Stimulated activated CD4-positive, alpha-beta T cell treated with anti-CD3 and anti-CD28 coated beads, Interleukin-1b, Interleukin-23, amount 100 ng/mL, for 1 hour (primary cell): ENCODE data around the gene PPP1R1B.

Source experiments
- DNase-seq, 2 donors: peaks; one replicate each; pipeline ENCODE4 v3.0.0-alpha.2; 2020; ENCODE audit warnings: low read depth in 2 of 2

The PPP1R1B gene

DNA sequence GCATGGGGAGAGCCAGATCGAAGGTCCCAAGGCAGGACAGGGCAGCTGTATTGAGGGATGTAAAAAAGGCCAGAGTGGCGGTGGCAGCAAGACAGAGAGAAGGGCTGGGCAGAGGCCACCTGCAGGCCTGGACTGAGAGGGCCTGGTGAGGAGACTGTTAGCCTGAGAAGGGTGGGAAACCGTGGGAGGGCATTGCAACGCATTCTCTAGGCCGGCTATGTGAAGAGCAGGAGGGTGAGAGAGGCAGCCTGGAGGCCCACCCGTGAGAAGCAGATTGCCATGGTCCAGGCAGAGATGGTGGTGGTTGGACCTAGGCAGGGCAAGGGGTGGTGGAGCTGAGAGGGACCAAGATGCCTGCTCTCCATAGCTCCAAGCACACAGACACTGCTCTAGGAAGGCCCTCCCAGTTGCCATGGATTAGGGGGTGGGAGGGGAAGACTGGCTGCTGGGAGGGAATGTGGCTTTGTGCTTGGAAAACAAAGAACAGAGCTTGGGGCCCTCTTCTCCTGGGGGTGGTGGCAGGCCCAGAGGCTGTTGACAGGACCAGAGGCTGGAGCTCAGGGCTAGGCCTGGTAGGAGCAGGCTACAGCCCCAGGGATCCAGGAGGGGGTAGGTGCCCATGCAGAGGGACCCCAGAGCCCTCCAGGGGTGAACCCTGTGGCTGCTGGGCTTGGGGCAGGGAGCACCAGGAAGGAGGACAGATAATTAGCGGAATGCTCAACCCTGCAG, 26.0 kb downstream of the PPP1R1B start:
- no peak for DNase-seq

DNA sequence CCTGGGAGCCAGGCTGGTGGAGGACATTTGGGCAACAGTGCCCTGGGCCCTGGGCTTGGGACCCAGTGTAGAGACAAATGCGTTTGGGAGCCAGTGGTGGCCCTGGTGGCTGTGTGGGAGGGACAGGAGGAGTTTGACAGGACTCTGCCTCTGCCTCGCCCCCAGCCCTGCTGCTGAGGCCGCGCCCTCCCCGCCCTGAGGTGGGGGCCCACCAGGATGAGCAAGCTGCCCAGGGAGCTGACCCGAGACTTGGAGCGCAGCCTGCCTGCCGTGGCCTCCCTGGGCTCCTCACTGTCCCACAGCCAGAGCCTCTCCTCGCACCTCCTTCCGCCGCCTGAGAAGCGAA, 26.5 kb downstream of the PPP1R1B start:
- no peak for DNase-seq

DNA sequence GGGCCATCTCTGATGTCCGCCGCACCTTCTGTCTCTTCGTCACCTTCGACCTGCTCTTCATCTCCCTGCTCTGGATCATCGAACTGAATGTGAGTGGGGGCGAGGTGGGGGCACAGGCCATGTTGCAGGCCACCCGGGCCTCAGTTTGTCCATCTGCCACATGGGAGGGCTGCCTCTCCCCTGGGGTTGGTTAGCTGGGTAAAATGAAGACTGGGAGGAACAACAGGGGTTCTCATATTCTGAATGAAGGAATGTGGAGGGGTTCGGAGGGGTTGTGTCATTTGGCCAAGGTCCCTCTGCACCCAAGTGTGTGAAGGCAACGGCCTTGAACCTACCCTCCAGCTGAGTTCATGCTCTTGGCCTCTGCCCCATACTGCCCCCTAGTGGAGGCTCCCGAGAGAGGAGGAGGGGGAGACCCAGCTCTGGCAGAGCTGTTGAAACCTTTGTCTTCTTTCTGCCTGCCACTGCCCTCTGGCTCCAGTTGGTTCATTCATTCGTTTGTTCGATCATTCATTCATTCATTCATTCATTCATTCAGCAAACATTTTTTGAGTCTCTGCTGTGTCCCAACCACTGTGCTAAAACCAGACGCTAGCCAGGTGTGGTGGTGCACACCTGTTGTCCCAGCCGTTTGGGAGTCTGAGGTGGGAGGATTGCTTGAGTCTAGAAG, 27.0 kb downstream of the PPP1R1B start:
- DNase-seq = peak; percentile 60 to 78

DNA sequence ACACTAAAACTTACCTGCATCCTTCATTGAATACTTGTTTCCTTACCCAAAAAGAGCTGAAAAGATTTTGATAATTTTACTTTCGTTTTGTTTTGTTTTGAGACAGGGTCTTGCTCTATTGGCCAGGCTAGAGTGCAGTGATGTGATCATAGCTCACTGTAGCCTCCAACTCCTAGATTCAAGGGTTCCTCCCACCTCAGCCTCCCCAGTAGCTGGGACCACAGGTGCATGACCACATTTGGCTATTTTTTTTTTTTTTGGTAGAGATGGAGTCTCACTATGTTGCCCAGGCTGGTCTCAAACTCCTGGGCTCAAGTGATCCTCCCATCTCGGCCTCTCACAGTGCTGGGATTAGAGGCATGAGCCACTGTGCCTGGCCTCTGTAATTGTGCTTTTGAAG, 28.4 kb downstream of the PPP1R1B start:
- DNase-seq = no peak

DNA sequence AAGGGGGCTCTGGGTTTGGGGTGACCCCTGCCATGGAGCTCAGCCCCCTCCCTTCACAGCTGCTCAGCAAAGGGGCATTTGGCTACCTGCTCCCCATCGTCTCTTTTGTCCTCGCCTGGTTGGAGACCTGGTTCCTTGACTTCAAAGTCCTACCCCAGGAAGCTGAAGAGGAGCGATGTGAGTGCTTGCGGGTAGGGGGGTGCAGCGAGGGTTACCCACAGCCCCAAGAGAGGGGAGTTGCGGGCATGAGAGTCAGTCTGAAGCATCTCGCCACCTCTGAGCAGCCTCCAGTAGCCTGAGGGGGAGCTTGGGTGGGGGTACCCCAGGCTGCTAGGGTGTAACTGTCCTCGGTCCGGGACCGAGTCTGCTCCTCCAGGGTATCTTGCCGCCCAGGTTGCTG, 31.6 kb downstream of the PPP1R1B start:
- no peak for DNase-seq

DNA sequence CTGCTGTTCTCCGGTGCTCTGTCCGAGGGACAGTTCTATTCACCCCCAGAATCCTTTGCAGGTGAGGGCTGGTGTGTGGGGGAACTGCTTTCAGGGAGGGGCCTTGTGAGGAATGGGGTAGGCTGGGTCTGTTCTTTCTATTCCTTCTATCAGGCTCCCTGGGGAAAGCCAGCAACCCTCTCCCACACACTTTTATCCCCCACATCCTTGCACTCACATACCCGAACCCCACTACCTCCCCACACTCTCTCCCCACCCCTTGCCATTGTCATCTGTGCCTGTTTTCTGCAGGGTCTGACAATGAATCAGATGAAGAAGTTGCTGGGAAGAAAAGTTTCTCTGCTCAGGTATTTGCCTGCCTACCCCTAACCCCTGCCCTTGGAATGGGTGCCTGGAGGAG, 32.0 kb downstream of the PPP1R1B start:
- no peak for DNase-seq

DNA sequence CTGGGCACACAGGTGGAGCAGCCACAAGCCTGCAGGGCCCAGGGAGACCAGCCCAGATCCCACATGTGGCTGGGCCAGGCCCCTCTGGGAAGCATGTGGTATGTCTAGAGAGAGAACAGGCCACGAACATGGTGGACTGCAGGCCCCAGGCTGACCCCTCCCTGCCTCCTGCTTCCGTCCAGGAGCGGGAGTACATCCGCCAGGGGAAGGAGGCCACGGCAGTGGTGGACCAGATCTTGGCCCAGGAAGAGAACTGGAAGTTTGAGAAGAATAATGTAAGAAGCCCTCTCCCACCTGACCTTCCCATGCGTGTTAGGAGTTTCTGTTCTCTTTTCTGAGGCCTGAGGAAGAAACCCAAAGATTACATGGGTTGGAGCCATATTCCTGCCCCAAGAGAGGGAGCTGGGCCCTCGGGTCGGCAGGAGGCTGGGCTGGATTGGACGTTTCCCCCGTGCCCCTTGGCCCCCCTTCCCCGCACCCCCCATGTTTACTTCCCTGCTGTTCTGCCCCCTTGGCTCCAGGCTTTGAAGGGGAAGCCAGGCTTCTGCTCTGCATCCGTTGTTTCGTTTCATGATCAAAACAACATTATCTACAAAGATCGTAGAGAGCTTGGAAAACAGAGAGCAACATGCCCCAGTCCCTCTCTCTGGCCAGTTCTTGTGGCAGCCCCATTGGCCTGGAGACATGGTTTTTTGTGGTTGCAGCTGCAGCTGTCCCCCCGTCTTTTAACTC, 32.7 kb downstream of the PPP1R1B start:
- no peak for DNase-seq

DNA sequence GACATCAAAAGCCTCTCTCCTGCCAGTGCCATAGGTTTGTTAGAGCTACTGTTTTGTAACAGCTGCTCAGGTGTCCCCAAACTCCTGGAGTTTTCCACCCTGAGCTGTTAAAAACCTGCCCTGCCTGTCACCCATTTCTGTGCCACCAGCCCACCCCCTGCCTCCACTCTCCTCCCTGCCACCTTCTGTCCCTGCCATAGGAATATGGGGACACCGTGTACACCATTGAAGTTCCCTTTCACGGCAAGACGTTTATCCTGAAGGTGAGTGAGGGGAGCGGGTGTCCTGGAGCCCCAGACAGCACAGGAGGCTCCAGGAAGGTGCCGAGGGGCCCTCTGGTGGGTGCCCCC, 33.2 kb downstream of the PPP1R1B start:
- DNase-seq = no peak

DNA sequence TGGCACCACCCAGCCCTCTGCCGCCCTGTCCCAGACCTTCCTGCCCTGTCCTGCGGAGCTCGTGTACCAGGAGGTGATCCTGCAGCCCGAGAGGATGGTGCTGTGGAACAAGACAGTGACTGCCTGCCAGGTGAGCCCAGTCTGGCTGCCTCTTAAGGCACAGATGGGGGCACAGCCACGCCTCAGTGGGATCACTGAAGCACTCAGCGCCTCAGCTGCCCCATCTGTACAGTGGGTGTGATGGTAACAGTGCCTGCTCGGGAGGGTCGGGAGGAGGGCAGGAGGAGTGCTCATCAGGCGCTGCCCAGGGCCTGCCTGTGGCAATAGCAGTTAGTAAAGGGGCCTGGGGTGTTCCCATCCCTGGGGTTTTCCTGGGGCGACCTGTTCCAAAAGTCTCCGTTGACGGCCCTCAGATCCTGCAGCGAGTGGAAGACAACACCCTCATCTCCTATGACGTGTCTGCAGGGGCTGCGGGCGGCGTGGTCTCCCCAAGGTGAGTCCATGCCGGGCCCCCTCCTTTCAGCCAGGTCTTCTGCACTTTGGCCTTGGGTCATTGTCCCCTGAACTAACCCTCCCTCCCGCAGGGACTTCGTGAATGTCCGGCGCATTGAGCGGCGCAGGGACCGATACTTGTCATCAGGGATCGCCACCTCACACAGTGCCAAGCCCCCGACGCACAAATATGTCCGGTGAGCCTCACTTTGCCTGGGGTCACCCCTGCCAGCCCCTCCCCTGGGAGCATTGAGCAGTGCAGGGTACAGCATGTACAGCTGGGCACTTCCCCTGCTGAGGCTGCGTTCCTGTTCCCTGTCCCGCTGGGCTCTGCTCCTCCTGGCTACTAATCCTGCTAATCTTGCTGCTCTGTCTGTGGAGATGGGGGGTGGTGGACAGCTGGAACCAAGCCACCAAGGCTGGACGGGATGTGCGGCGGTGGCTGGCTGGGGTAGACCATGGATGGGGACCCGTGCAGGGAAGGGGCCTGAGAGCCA, 33.9 kb downstream of the PPP1R1B start:
- no peak for DNase-seq

DNA sequence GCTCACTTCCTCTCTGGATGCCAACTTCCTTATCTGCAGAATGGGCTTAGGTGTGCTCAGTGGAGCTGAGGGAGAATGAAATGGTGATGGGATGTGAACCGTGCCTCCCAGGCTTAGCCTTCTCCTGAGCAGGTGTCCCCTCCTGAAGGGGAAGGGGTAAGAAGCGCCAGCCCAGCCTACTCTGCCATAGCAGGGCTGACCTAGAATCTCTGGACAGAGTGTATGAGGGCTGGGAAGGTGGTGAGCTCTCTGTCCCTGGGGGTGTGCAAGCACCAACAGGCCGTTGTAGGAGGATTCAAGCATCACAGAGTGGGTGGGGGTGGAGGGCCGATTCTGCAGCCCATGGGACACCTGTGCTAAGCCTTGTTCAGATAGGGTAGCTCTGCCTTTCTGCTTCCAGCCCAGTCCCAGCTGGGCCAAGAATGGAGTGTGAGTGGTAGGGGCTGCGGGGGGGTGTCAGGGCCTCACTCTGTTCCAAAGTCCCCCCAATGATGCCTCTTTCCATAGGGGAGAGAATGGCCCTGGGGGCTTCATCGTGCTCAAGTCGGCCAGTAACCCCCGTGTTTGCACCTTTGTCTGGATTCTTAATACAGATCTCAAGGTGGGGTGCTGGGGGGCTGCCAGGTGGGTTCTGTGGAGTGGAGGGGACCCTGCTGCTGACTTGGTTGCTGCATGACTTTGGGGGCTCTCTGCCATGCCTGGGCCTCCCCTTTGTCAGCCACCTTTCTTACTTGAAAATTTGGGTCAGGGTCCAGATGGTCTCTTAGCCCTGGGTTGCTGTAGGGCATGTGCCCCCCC, 35.2 kb downstream of the PPP1R1B start:
- no peak for DNase-seq

DNA sequence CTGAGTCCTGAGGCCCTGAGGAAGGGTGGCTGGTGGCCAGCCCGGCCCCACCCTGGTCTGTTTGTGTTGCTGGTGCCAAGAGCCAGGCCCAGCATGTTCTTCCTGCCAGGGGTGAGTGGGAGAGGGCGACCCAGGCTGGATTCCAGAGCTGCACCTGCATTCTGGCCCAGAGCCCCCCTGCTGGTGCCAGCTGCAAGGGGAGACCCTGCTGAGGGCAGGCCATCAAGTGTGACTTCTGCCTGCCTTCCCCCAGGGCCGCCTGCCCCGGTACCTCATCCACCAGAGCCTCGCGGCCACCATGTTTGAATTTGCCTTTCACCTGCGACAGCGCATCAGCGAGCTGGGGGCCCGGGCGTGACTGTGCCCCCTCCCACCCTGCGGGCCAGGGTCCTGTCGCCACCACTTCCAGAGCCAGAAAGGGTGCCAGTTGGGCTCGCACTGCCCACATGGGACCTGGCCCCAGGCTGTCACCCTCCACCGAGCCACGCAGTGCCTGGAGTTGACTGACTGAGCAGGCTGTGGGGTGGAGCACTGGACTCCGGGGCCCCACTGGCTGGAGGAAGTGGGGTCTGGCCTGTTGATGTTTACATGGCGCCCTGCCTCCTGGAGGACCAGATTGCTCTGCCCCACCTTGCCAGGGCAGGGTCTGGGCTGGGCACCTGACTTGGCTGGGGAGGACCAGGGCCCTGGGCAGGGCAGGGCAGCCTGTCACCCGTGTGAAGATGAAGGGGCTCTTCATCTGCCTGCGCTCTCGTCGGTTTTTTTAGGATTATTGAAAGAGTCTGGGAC, 36.0 kb downstream of the PPP1R1B start:
- no peak for DNase-seq

DNA sequence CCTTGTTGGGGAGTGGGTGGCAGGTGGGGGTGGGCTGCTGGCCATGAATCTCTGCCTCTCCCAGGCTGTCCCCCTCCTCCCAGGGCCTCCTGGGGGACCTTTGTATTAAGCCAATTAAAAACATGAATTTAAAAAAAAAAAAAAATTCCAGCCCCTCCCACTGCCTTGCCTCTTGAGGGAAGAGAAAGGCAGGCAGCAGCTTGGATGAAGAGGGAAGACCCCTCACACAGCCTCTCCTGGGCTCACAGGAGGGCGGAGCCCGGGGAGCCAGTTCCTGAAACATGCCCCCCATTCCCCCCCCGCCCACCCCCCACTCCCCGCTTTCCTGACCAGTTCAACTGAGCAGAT, 36.6 kb downstream of the PPP1R1B start:
- DNase-seq = no peak

DNA sequence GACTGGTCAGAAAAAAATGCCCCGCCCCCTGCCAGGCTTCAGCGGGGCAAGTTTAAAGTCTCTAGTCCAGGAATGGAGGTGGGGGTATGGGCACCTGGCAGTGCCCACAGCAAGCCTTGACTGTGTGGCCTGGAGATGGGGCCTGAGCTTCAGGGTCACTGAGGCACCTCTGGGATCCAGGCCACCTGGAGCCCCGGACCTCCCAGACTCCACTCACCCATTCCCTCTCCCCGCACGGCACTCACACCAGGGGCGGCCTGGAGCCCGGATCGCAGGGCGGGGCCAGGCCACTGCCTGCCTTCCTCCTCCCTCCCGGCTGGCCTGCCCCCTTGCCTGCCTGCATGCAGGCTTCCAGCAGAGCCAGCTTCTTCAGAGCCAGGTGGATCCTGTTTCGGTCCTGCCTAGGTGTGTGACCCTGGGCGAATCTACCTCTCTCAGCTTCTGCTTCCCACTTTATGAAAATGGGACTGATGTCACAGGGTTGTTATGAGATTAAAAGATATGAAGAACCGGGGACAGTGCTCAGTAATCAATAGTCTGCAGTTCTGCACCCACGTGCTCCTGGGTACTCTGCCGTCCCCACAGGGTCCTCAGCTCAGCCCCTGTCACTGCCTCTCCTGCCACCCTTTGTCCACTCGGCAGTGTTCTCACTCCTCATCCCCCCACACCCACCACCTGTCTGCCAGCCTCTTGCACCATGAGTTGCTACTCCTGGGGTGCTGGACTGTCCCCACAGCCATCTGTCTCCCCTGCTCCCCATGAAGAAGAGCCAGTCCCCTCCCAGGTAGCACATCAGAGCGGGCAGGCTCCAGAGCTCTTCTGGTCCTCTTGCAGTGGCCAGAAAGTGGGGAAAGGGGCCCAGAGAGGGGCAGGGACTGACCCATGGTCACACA, 37.2 kb downstream of the PPP1R1B start:
- DNase-seq = no peak

DNA sequence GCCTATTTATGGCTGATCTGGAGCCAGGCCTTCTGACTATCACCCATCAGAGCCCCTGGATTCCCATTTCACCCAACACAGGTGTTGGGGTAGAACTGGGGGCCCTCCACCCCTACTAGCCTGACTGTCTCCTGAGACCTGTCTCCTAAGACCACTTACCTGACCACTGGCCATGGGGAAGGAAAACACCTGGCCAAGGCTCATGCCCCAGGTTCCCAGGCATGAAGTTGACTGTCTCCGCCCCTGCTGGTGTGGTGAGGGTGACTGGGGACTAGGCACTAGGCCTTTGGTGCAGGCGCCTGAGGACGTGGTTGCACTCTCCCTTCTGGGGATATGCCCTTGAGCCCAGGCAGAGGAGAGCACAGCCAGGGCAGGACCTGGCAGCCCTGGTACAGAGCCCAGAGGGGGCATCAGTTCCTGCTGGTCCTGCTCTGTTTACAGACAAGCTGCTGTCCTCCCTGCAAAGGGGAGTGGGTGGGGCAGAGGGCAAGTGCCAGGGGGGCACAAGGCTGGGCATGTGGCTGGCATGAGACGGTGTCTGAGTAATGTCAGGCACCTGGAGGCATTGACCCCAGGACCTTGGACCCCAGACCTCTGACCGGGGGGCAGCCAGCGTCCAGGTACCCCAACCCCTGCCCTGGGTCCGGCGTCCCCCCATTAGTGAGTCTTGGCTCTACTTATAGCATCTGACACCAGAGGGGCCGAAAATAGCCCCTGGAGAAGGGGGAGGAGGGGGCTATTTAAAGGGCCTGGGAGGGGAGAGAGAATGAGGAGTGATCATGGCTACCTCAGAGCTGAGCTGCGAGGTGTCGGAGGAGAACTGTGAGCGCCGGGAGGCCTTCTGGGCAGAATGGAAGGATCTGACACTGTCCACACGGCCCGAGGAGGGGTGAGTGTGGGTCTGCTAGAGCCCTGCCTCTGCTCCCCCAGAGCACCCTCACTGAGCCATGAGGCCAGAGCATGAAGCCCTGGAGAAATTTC, 38.1 kb downstream of the PPP1R1B start, which contains the start of gene TCAP:
TCAP (plus strand) TSS at position 769 of the 981 bp plus-strand sequence; CDS start at position 780, 11 bp downstream.
- DNase-seq = no peak

DNA sequence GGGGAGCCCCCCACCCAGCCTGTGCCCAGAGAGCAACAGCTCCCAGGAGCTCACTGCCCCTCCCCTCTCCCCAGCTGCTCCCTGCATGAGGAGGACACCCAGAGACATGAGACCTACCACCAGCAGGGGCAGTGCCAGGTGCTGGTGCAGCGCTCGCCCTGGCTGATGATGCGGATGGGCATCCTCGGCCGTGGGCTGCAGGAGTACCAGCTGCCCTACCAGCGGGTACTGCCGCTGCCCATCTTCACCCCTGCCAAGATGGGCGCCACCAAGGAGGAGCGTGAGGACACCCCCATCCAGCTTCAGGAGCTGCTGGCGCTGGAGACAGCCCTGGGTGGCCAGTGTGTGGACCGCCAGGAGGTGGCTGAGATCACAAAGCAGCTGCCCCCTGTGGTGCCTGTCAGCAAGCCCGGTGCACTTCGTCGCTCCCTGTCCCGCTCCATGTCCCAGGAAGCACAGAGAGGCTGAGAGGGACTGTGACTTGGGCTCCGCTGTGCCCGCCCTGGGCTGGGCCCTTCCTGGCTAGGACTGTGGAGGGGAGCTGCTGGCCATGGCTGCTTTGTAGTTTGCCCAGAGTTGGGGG, 39.0 kb downstream of the PPP1R1B start:
- DNase-seq = no peak

DNA sequence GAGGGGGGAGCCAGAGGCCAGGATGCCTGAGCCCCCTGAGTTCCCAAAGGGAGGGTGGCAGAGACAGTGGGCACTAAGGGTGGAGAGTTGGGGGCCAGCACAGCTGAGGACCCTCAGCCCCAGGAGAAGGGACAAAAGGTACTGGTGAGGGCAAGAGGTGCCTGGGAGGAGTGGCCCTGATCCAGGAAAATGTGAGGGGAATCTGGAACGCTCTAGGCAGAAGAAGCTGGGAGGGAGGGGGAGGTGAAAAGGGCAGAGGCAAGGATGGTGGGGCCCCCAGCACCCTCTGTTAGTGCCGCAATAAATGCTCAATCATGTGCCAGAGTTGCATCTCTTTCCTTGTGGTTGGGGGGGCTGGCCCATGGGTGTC, 39.5 kb downstream of the PPP1R1B start:
- DNase-seq = no peak

DNA sequence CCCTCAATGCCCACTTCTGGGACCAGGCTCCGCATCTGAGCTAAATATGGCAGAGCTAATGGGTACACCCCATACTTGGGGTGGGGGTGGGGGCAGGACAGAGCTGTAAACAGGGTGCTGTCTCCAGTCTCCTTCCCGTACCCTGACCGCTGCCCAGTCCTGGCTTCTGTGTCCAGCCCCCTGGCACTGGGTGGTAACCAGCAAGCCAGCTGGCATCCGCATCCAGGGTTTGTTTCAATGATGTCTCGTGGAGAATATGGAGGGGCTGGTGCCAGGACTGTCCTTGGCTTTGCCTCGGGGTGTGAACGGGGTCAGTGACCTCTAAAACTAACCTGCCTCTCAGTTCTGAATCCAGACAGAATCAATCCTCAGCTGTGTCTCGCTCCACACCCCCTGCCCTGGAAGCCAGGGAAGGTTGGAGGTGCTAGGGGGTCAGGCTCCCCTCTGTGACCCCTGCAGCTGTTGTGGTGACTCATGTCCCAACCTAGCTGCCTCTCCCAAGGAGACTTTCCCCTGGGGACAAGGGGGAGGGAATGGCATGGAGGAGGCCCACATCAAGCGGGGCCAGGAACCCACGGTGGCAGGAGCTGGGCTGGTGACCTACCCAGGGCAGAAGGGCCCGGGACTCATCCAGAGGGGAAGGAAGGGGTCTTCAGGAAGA, 40.0 kb downstream of the PPP1R1B start:
- DNase-seq = no peak
